GM18951 (cell line): Measurements from ENCODE around the gene CLEC1B.
"Not testable (repeated sequence)": the region's sequence is repeated elsewhere in the genome, so short reads cannot be mapped to it uniquely, and the experiment has no call there.

Experiments used
- POLR2A ChIP-seq: IDR thresholded peaks from 4 replicates; pipeline ENCODE4 v1.6.1; 2011; ENCODE audit warnings: mild to moderate bottlenecking; ENCODE audit not compliant: insufficient read length, insufficient read depth; ENCODE audit errors: extremely low read depth
- in situ Hi-C: fragments of 300-500 bp; cut with MboI; formaldehyde crosslinking; loops from one replicate; pipeline ENCODE4 v1.12.0; 2022; ENCODE audit warnings: low sequenced_read_pairs, mixed read lengths, inconsistent platforms; ENCODE audit not compliant: unreplicated experiment

CLEC1B gene

GRCh38 chr12:10012630-10013330 lies 13.9 kb upstream of the CLEC1B start:
- in situ Hi-C loops: no loop called here
- TF ChIP-seq POLR2A: no peak

DNA sequence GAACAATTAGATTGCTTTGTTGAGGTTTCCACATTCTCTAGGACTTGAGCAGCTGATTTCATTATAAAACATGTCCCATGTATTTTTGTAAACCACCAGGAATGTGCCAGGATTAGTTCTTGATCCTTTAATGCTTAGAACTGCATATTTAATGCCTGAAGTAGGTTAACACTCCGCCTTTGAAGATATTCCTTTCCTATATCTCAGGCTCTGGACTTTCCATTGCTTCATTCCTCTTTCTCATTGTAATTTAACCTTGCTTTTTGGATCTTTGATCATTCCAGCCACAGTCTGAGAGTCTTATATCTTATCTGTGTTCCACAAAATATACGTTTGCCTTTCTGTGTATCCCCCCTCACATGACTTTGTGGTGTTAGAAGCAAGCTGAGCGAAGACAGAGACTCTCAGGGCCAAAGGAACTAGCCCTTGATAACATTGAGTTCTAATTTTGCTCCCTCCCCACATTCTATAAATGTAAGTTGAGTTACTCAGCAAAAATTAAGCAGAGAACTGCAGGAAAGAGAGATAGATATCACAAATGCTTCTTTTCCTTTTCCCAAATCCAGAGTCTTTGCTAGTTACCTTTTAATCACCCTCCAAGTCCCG lies 2.4 kb upstream of the CLEC1B start:
- in situ Hi-C loops: no loop called here

GRCh38 chr12:9992296-9992695 lies 6.6 kb downstream of the CLEC1B start:
- TF ChIP-seq POLR2A: no peak
- in situ Hi-C loops: no loop called here

More for the DNA sequence above, 2.4 kb upstream of the CLEC1B start:
- no peak for TF ChIP-seq POLR2A

DNA sequence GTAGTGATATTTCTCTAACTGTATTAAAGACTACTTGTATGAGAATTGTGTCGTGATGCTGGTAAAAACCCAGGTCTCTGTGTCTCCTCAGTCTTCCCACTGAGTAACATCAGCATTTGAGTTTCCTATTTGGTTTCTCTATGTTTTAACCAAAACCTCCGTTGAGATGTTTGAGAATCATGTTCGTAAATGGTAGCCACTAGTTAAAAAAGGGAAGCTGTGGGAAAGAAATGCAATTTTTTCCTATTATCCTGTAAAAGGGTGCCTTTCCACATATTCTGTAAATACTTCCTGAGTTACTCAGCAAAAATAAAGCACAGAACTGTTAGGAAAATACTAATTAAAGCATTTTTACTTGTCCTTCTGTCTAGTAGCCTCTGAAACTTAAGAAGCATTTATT lies 7.0 kb downstream of the CLEC1B start:
- TF ChIP-seq POLR2A: no peak
- in situ Hi-C loops: no loop called here

DNA sequence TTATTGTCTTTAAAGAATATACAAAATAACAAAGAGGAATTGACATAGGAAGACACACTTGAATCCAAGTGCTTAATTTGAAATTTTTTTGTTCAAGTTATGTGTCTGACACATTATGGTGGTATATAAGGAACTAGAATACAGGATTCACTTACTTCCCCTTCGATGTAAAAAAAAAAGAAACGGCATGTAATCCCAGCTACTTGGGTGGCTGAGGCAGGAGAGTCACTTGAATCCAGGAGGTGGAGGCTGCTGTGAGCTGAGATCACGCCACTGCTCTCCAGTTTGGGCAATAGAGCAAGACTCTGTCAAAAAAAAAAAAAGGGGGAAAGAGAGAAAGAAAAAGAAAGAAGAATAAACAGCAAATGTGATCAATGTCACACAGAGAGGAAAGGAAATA lies 18.8 kb downstream of the CLEC1B start:
- TF ChIP-seq POLR2A: no peak
- in situ Hi-C loops: no loop called here

GRCh38 chr12:9977916-9978315 lies 21.0 kb downstream of the CLEC1B start:
- in situ Hi-C loops: no loop called here
- no peak for TF ChIP-seq POLR2A

DNA sequence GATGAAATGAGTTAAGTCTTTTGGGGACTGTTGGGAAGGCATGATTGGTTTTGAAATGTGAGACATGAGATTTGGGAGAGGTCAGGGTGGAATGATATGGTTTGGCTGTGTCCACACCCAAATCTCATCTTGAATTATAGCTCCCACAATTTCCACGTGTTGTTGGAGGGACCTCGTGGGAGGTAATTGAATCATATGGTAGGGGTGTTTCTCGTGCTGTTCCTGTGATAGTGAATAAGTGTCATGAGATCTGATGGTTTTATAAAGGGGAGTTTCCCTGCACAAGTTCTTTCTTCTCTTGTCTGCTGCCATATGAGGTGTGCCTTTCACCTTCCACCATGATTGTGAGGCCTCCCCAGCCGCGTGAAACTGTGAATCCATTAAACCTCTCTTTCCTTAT lies 22.3 kb downstream of the CLEC1B start:
- in situ Hi-C loops: not testable (repeated sequence)

- in situ Hi-C loops: no loop called here
- TF ChIP-seq POLR2A: no peak
Measured at GRCh38 chr12:9975614-9976013, 23.3 kb downstream of the CLEC1B start.

DNA sequence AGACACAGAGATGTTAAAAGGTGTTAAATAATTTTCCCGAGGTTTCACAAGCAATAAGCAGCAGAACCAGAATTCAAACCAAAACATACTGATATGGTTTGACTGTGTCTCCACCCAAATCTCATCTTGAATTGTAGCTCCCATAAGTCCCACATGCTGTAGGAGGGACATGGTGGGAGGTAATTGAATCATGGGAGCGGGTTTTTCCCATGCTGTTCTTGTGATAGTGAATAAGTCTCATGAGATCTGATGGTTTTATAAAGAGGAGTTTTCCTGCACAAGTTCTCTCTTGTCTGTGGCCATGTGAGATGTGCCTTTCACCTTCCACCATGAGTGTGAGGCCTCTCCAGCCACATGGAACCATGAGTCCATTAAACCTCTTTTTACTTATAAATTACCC lies 24.2 kb downstream of the CLEC1B start:
- in situ Hi-C loops: not testable (repeated sequence)

GRCh38 chr12:9973949-9974348 lies 25.0 kb downstream of the CLEC1B start:
- TF ChIP-seq POLR2A: no peak
- in situ Hi-C loops: no loop called here

GRCh38 chr12:9971181-9971580 lies 27.7 kb downstream of the CLEC1B start, which contains the start of gene CLEC12A:
TSS of gene CLEC12A (plus strand) at chr12:9971409. CDS start at chr12:9971597, 188 bp downstream.
- in situ Hi-C loops: no loop called here

GRCh38 chr12:9969673-9970072 lies 29.2 kb downstream of the CLEC1B start:
- TF ChIP-seq POLR2A: no peak
- in situ Hi-C loops: no loop called here

More at GRCh38 chr12:9971181-9971580, 27.7 kb downstream of the CLEC1B start, which contains the start of gene CLEC12A:
- TF ChIP-seq POLR2A: no peak

GRCh38 chr12:9961901-9962300 lies 37.0 kb downstream of the CLEC1B start:
- in situ Hi-C loops: no loop called here
- TF ChIP-seq POLR2A: no peak

DNA sequence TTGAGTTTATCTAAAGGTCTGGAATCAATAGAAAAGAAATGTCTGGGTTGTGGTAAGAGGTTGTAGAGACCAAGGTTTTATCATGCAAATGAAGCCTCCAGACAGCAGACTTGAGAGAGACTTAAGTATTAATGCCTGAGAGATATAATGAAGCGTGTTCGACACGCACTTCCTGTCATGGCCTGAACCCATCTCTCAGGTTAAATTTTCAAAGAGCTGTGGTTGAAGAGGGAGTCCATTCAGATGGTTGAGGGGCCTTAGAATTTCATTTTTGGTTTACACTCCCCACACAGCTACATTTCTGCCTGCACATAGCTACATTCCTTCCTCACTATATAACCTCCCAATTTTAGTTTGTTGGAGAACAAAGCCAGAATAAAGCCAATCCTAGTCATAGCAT lies 37.8 kb downstream of the CLEC1B start:
- in situ Hi-C loops: no loop called here
- TF ChIP-seq POLR2A: no peak
